ENCODE results near the gene PAFAH1B1.

- TF ChIP-seq CTCF (conservative IDR thresholded peaks at IDR 0.05; ENCODE audit: low read depth in 2 of 2), result no peak
- TF ChIP-seq JUNB (IDR thresholded peaks at IDR 0.05; ENCODE audit: unreplicated experiment), result no peak
- TF ChIP-seq CREB1 (CRISPR knock-in tag; IDR thresholded peaks at IDR 0.05; ENCODE audit: low read depth), result no peak
- TF ChIP-seq REST (IDR thresholded peaks at IDR 0.05; ENCODE audit: unreplicated experiment), result no peak
- TF ChIP-seq EZH2 (IDR thresholded peaks at IDR 0.05; ENCODE audit: low read depth, unreplicated experiment), result no peak
Measured at GRCh38 chr17:2716649-2717048, 123.2 kb downstream of the PAFAH1B1 start.

Data from GM23338 (cell line).